HG02642 (cell line): Measurements from ENCODE around the gene CAMK1D.
"Not testable (repeated sequence)": the region's sequence is repeated elsewhere in the genome, so short reads cannot be mapped to it uniquely, and the experiment has no call there.

ENCODE experiments used
- ATAC-seq: cut with Tn5 transposase; IDR thresholded peaks from one replicate; pipeline ENCODE4 v1.9.1; 2021; ENCODE audit warnings: mild to moderate bottlenecking; ENCODE audit not compliant: unreplicated experiment, poor library complexity

Gene CAMK1D

DNA sequence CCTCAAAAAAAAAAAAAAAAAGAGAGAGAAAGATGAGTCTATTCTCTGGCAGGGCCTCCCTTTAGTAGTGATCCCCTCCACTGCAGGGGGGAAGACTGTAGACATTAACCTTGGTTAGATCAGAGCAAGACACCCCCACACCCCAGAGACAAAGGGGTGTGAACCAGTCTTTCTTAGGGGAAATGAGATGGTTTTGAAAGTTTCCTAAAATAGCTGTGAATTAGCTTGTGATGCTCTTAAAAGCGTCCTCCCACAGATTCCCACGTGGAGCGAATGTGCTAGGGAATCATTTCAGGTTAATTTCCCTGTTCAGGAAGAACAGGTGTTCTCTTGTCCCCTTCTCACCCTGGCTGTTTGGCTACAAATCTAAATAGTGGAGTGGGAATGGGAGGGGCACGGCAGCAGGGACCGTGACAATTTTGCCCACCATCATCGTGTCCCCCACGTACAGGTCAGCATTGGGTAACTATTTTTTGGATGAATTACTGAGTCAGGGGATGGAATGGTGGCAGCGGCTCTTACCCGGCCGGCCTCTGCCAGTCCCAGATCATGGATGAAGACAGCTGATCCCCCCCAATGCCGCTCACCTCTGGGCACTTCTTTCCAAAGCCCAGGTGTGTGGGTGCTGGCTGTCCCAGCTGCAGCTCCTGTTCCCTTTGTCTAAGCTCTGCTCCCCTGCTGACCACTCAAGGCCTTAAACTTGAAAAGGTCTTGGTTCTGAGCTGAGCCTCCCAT is 499.3 kb downstream of the CAMK1D start:
- ATAC-seq = no peak

DNA sequence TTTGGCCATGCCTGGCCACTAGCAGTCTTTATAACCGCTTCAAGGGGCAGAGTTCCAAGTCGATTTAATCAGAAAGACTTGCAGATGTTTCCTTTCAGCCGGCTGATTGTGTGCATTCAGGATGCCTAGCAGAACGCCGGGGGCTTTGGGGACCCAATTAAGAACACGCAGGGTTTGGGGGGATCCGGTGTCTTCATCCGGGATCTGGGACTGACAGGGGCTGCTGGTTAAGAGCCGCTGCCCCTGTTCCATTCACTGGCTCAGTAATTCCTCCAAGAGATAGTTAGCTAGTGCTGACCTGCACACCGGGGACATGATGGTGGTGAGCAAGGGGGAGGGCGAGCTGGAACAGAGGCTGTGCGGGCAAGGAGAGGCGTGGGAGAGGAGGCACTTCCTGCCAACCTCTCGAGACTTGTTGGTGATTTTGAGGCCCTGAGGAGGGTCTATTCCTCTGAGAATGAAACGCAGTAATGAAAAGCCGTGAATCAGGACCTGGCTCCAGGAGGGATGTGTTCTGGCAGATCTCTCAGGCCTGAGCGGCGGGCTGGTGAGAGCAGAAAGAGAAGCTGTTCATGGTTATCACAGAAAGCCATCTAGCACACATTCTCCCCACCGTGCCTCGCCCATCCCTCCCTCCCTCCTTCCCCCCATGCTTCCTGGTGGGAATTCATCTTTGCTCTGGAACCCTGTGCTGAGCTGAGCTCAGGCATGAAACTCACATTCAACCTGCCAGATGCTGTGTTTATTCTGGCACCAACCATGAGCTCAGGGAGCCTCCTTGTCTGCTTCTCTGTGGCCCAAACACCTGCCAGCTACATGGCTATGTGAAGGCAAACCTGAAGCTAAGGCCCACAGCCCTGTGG is 500.2 kb downstream of the CAMK1D start:
- no peak for ATAC-seq

DNA sequence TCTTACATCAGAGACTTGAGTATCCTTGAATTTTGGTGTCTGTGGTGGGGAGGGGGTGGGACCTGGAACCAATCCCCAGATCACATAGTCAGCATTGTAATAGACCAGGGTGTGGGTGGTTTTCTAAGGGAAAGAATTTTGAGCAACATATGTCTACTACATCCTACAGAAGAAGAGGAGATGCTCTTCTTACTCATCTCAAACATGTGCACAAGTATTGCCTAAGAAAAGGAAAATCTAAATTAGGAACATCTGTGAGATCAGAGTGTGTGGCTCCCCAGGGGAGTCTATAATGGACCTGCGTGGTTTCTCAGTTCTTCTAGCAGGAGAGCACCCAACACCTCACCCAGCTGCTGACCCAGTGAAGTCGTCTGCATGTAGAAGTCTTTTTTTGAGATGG is 503.3 kb downstream of the CAMK1D start:
- no peak for ATAC-seq

DNA sequence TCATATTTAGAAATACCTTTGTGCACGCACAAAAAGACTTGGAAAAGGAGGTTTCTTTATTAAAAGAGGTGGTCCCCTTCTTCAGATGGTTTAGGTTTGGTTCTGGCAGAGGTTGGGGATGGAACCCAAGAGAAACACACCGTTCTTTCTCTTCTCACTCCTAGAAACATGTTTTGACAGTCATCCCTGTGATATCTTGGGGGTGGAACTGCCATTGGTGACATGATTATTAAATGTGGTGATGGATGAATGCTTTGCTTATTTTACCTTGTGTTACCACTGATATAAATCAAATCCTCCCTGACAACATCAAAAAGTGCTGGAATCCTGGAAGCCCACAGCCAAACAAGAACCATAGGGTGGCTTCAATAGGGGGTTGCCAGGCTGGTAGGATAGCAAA is 505.6 kb downstream of the CAMK1D start:
- ATAC-seq = no peak

DNA sequence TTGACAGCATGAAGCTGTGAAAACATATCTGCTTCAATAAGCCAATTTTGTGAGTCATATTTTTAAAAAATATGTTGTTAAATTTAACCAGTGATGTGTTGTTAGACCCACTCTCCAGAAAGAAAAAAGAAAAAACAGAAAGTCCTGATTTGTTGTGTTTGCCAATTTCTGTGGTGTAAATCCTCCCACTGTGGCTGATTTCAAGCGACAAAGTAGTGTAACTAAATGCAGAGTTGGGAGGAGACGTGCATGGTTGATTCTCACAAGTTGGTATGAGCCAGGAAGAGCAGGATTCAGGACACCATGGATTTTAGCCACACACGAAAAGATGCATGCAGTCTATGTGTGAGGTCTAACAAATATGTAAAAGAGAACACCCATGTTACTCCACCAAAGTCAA is 513.1 kb downstream of the CAMK1D start:
- ATAC-seq = no peak

DNA sequence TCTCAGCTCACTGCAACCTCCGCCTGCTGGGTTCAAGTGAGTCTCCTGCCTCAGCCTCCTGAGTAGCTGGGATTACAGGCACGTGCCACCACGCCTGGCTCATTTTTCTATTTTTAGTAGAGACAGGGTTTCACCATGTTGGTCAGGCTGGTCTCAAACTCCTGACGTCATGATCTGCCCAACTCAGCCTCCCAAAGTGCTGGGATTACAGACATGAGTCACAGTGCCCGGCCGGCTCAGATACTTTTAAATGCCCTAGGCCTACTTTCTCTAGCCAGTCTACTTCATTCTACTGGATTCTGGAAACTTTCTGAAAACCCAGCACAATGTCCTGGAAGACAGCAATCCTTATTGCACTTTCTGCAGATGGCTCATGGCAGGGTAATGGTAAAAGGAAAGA is 516.2 kb downstream of the CAMK1D start:
- ATAC-seq = not testable (repeated sequence)

DNA sequence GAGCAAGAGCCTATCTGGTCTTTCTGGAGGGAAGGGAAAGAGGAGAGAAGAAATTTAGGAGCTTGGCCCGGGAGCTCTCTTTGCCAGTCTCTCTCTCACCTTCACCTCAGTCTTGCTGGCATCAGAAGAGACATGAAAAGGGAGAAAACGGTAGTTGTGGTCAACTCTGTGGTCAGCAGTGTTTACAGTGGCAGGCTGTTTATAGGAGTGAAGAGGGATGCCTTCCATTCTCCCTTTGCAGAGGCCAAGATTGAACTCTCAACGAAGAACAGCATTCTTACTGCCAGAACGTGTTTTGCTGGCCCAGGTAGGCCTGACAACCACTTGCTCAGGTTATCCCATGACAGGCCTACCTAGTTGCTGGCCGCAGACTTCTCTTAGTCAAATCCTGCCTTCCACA is 518.9 kb downstream of the CAMK1D start:
- no peak for ATAC-seq

DNA sequence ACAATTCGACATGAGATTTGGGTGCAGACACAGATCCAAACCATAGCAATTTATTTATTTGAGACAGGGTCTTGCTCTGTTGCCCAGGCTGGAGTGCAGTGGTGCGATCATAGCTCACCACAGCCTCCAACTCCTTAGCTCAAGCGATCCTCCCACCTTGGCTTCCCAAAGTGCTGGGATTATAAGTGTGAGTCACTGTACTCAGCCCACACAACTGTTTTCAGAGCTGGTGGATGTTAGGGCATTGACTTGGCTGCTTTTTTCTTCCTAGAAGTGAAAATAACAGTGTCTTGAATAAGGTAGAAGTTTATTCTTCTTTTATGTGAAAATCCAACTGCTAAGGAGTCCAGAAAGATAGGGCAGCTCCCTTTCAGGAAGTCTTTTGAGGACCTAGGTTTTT is 520.1 kb downstream of the CAMK1D start:
- ATAC-seq = no peak

DNA sequence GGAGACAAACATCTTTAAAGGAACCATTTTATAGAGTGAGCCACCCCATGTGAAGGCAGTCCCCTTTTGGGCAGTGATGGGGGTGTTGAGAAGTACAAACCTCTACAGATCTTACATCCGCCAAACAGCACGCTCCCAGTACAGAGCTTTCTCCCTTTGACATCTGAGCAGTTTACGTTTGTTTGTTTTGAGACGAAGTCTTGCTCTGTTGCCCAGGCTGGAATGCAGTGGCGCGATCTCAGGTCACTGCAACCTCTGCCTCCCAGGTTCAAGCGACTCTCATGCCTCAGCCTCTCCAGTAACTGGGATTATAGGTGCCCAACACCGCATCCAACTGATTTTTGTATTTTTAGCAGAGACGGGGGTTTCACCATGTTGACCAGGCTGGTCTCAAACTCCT is 523.2 kb downstream of the CAMK1D start:
- no peak for ATAC-seq

DNA sequence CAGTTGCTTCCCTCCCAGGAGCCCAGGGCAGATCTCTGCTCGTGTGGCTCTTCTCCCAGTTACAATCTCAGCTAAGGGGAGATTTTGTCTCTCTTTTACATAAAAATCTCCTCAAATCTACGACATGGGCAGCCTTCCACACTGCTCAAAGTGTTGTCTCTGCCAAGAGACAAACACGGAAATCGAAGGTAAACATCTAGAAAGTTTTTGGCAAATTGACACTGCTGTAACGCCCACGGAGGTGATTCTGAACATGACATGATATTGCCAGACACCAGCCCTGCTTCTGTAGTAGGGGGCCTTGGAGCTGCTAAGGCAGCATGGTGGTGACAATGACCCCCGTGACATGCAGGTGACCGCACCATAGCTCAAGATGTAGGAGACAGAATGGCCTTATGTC is 523.8 kb downstream of the CAMK1D start:
- no peak for ATAC-seq

DNA sequence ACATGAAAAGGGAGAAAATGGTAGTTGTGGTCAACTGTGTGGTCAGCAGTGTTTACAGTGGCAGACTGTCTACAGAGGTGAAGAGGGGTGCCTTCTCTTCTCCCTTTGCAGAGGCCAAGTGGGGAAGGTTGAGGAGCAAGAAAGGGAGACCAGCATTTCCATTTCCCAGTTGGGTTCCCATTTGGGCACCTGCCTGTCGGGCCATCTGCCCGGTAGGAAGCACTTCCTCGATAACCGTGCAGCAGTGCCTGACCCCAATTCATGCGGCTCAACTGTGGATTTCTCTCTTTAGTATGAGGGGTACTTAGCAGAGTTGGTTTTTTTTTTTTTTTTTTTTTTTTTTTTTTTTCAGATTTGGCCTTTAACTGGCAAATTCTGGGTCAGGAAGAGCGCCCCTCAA is 525.2 kb downstream of the CAMK1D start:
- no peak for ATAC-seq

DNA sequence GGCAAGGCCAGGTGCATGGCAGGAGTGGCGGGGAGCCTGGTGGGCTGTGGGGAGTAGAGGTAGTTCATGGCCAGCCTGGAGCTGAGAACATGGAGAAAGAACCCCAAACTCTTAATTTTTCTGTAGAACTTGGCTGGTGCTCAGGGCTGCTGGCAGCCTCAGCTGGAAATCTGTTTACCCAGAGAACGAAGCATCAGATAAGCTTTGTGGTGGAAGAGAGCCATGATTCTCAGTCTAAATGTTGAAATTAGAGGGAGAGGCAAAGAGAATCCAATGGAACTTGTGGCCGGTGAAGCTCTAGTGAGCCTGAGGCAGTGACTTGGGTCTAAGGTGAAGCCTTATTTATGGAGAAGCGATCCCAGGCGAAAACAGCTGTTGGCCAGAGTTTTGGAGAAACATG is 525.8 kb downstream of the CAMK1D start:
- ATAC-seq = no peak

DNA sequence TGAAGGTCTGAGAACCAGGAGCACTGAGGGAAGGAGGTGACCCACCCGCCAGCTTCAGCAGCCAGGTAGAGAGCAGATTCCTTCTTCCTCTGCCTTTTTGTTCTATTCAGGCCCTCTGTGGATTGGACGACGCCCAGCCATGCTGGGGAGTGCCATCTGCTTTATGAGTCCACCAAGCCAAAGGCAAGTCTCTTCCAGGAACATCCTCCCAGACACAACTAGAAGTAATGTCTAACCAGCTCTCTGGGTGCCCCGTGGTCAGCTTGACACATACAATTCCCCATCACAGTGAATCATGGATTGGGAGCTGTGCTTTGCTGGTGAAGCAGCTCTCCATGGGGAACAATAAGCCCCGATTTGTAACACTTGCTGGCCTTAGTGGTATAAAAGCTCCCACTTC is 526.9 kb downstream of the CAMK1D start:
- no peak for ATAC-seq

DNA sequence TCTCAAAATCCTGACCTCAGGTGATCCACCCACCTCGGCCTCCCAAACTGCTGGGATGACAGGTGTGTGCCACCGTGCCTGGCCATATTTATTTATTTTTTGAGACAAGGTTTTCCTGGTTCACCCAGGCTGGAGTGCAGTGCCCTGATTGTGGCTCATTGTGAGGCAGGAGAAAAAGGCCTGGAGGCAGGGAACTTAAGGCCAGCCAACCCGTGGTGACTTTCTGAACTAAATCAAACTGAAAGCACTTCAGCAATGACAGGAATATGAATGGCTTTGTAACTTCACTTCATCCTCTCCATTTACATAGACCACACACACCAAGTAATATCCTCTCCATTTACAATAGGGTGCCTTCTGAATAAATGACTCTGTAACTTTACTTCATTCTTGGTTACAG is 527.8 kb downstream of the CAMK1D start:
- ATAC-seq = no peak

DNA sequence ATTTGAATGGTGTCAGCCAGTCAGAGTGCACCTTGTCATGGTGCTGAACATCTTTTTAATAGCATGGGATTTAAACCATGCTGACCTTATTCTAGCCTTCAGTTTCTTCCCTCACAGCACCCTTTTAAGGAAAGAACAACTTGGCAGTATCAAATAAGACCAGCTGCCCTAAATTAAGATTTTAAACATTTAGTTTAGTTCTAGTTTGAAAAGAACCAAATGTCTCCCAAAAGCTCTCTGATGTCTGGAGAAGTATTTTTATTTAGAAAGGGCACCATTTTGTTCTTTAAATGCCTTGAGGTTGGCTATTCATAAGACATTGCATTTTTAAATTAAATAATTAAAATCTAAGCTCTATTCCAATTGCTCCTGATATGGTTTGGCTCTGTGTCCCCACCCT is 531.1 kb downstream of the CAMK1D start:
- ATAC-seq = no peak

DNA sequence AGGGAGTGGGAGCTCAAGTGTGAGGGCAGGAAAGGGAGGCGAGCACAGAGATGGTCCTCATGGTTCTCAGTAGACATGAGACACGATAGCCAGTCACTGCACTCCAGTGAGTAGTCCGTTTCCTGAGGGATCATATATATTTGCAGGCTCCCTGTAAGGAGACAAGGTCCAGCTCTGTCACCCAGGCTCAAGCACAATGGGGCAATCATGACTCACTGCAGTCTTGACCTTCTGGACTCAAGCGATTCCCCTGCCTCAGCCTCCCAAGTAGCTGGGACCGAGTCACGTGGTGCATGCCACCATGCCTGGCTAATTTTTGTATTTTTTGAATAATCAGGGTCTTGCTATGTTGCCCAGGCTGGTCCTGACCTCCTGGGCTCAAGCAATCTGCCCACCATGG is 535.5 kb downstream of the CAMK1D start:
- ATAC-seq = no peak
